MCF 10A (cell line): ENCODE results near the gene RPL36AL. TPM values are rescaled to one million over a fixed set of nuclear protein-coding genes. Genes with fewer than 3 reads are reported as not detected.

ENCODE experiments used
- BruUV-seq: library from RNA; stranded (reverse); fragments of 400-500 nt; replicated peaks from 2 replicates; lab custom pipeline; 2021; lab: Mats Ljungman, UMichigan
- CTCF ChIA-PET: fragments of 300-600 bp; sonication (Branson Sonifier 250); formaldehyde crosslinking; extraction: SDS; loops from one replicate; lab custom pipeline; 2021; ENCODE audit warnings: antibody characterized with exemption, inconsistent platforms; lab: Yijun Ruan, JAX
- POLR2A ChIA-PET: fragments of 300-600, 350-650 bp; sonication (Branson Sonifier 250); formaldehyde crosslinking; extraction: SDS; loops from one replicate; lab custom pipeline; 2020; ENCODE audit warnings: antibody characterized with exemption, inconsistent platforms; lab: Yijun Ruan, JAX
- DNase-seq: peaks from one replicate; pipeline ENCODE4 v3.0.0-alpha.2; 2018; ENCODE audit not compliant: unreplicated experiment
- H3K27ac Mint-ChIP-seq: one replicate; pipeline ENCODE4 v1.8.0; 2022; ENCODE audit warnings: mild to moderate bottlenecking, low read depth, mixed read lengths; ENCODE audit not compliant: unreplicated experiment
- H3K27me3 Mint-ChIP-seq: one replicate; pipeline ENCODE4 v1.8.0; 2022; ENCODE audit warnings: mixed read lengths; ENCODE audit not compliant: insufficient read depth, unreplicated experiment
- H3K36me3 Mint-ChIP-seq: one replicate; pipeline ENCODE4 v1.8.0; 2022; ENCODE audit warnings: mild to moderate bottlenecking, moderate library complexity, mixed read lengths; ENCODE audit not compliant: insufficient read depth, unreplicated experiment
- H3K4me1 Mint-ChIP-seq: one replicate; pipeline ENCODE4 v1.8.0; 2022; ENCODE audit warnings: mixed read lengths; ENCODE audit not compliant: insufficient read depth, unreplicated experiment
- H3K4me3 Mint-ChIP-seq: one replicate; pipeline ENCODE4 v1.8.0; 2022; ENCODE audit warnings: mild to moderate bottlenecking, moderate library complexity, mixed read lengths; ENCODE audit not compliant: unreplicated experiment
- H3K9me3 Mint-ChIP-seq: one replicate; pipeline ENCODE4 v1.8.0; 2022; ENCODE audit warnings: mixed read lengths; ENCODE audit not compliant: unreplicated experiment
- CTCF ChIP-seq: fragments of 200-600 bp; IDR thresholded peaks from one replicate; pipeline ENCODE4 v1.8.0; 2022; ENCODE audit warnings: antibody characterized with exemption, mild to moderate bottlenecking; ENCODE audit not compliant: unreplicated experiment
- intact Hi-C: fragments of 100-400 bp; cut with micrococcal nuclease; formaldehyde crosslinking; loops from 2 replicates; pipeline ENCODE4 v1.14.1; 2022
- total RNA-seq: library from RNA; stranded (reverse); gene quantifications from 2 replicates; pipeline ENCODE4 v1.2.3, GENCODE V29; 2022

Gene RPL36AL
- total RNA-seq, 1 experiment from 2014 or later, result 257 TPM

GRCh38 chr14:49634547-49635334 is 14.3 kb upstream of the RPL36AL start, which contains the start of gene DNAAF2:
Gene DNAAF2 (minus strand): TSS chr14:49635244. CDS start chr14:49635149, 95 bp downstream.
- H3K4me1 Mint-ChIP-seq, result peaks cover 16% of the 10 kb centered on the region
- peak within 1 kb of the TSS; percentile 95 for H3K4me3 Mint-ChIP-seq
- H3K27ac Mint-ChIP-seq, result peak within 1 kb of the TSS; percentile 99
- no peaks in the 10 kb centered on the region for H3K27me3 Mint-ChIP-seq
- ChIA-PET CTCF (interaction anchor here (0.5 to 2.5 kb wide), 21 partner anchors 10 to 1509 kb away, joined by 3 to 42 read pairs (median 4); partner anchors contain the start of genes KLHDC2 and NEMF), POLR2A (interaction anchor here (0.6 to 9.1 kb wide), 28 partner anchors 12 to 1917 kb away, joined by 3 to 280 read pairs (median 4); partner anchors contain the start of genes KLHDC1, KLHDC2, LRR1 and MGAT2)
- no peak for TF ChIP-seq CTCF
- H3K36me3 Mint-ChIP-seq, result peaks cover 34% of the 10 kb centered on the region
- peak; percentile 66 for DNase-seq
- BruUV-seq, result TSS peak; percentile 18
- H3K9me3 Mint-ChIP-seq, result no peaks in the 10 kb centered on the region
- intact Hi-C loops, result loop anchor here (1.0 to 5.0 kb wide), 3 partner anchors 135 to 898 kb away; partner anchors contain the start of gene MAP4K5

GRCh38 chr14:49633640-49634546 is 13.5 kb upstream of the RPL36AL start:
- peak overlapping the region; percentile 95 for H3K4me3 Mint-ChIP-seq
- DNase-seq, result peak; percentile 92
- H3K36me3 Mint-ChIP-seq, result peaks cover 34% of the 10 kb centered on the region
- CTCF ChIA-PET, result interaction anchor here (0.6 to 2.5 kb wide), 23 partner anchors 11 to 1508 kb away, joined by 3 to 42 read pairs (median 4); partner anchors contain the start of genes KLHDC2, MGAT2, NEMF and RPL36AL
- no peaks in the 10 kb centered on the region for H3K9me3 Mint-ChIP-seq
- TF ChIP-seq CTCF, result peak; percentile 83
- no peaks in the 10 kb centered on the region for H3K27me3 Mint-ChIP-seq
- POLR2A ChIA-PET, result interaction anchor here (0.6 to 9.1 kb wide), 31 partner anchors 11 to 1918 kb away, joined by 3 to 280 read pairs (median 4); partner anchors contain the start of genes KLHDC1, KLHDC2, LRR1 and MGAT2
- H3K27ac Mint-ChIP-seq, result peak overlapping the region; percentile 99
- BruUV-seq, result no TSS peak
- peaks cover 14% of the 10 kb centered on the region for H3K4me1 Mint-ChIP-seq
- intact Hi-C loops, result loop anchor here (1.0 to 5.0 kb wide), 5 partner anchors 10 to 898 kb away; partner anchors contain the start of genes LRR1 and MAP4K5

- peak; percentile 62 for DNase-seq
- Mint-ChIP-seq H3K36me3 (peaks cover 63% of the 10 kb centered on the region), H3K4me3 (peak overlapping the region; percentile 48), H3K9me3 (no peaks in the 10 kb centered on the region), H3K4me1 (peaks cover 9% of the 10 kb centered on the region), H3K27ac (peak overlapping the region; percentile 67), H3K27me3 (no peaks in the 10 kb centered on the region)
- no TSS peak for BruUV-seq
- TF ChIP-seq CTCF, result no peak
- ChIA-PET POLR2A (interaction anchor here (0.6 to 8.1 kb wide), 10 partner anchors 9 to 689 kb away, joined by 3 to 280 read pairs (median 6); partner anchors contain the start of genes DNAAF2, KLHDC2, LRR1 and RPS29), CTCF (interaction anchor here (0.6 to 0.9 kb wide), 4 partner anchors 8 to 237 kb away, joined by 3 to 5 read pairs (median 4); no protein-coding TSS in a partner anchor)
- intact Hi-C loops, result loop anchor here (1.0 to 5.0 kb wide), 2 partner anchors 9 to 162 kb away; no protein-coding TSS in a partner anchor
Measured at GRCh38 chr14:49623941-49624839, 3.8 kb upstream of the RPL36AL start.
